ENCODE results near the gene PHC3. TPM values are rescaled to one million over a fixed set of nuclear protein-coding genes. Genes with fewer than 3 reads are reported as not detected.

Gene PHC3
- total RNA-seq, 6 donors from 2014 or later = 50.7 to 182 (median 76.3) TPM

DNA sequence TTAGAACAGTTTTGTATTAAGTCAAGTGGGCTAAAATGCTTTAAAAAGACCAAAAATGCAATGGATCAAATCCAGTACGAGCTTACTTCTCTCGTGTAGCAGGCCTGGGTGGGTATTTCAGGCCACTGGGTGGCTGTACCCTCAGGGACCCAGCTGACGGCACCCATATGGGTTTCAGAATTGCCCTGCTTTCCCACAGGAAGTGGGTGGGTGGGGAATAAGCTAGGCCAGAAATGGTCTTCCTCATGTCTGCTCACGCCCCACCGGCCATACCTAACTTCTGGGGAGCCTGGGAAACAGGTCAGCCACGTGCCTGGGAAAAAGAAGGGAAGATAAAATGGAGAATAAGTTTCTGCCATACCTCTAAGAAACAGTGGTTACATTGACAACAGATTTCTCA lies 123.4 kb downstream of the PHC3 start:
- Histone ChIP-seq H3K4me3 (no peak overlapping the region), H3K27ac (no peak overlapping the region), H3K4me1 (peaks cover 0 to 9% (median 4%) of the 10 kb centered on the region in 4 donors), H3K36me3 (no peaks in the 10 kb centered on the region), H3K9me3 (no peaks in the 10 kb centered on the region), H3K27me3 (no peaks in the 10 kb centered on the region)
- DNase-seq = no peak
- ATAC-seq (ENCODE audit: low FRiP score in 2 of 2) = no peak
- TF ChIP-seq EP300 (IDR thresholded peaks at IDR 0.05) (no peak), POLR2A (IDR thresholded peaks at IDR 0.05) (no peak)
- TF ChIP-seq, protein P1, sequence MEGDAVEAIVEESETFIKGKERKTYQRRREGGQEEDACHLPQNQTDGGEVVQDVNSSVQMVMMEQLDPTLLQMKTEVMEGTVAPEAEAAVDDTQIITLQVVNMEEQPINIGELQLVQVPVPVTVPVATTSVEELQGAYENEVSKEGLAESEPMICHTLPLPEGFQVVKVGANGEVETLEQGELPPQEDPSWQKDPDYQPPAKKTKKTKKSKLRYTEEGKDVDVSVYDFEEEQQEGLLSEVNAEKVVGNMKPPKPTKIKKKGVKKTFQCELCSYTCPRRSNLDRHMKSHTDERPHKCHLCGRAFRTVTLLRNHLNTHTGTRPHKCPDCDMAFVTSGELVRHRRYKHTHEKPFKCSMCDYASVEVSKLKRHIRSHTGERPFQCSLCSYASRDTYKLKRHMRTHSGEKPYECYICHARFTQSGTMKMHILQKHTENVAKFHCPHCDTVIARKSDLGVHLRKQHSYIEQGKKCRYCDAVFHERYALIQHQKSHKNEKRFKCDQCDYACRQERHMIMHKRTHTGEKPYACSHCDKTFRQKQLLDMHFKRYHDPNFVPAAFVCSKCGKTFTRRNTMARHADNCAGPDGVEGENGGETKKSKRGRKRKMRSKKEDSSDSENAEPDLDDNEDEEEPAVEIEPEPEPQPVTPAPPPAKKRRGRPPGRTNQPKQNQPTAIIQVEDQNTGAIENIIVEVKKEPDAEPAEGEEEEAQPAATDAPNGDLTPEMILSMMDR (IDR thresholded peaks at IDR 0.05) = no peak
- WGBS, 2 donors = 75 to 79% methylated on average over 6 of the region's 6 CpGs

DNA sequence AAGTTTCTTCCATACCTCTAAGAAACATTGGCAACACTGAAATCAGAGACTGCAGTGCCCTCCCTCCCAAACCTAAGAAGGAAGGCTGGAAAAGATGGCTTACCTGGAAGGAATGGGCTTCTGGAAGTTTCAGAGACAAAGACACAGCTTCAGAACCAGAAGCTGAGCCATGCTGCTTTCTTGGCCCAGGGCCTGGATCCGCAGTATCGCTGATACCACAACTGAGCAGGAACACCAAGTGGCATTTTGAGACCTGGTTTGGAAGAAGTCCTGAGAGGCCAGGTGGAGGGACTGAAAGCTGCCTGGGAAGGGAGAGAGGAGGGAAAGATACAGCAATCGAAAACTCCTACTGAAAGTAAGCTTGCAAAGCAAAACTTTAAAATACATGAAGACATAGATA lies 124.0 kb downstream of the PHC3 start:
- no peaks in the 10 kb centered on the region for H3K27me3 ChIP-seq
- H3K9me3 ChIP-seq = no peaks in the 10 kb centered on the region
- no peak overlapping the region for H3K4me3 ChIP-seq
- H3K4me1 ChIP-seq = peaks cover 0 to 9% (median 4%) of the 10 kb centered on the region in 4 donors
- no peaks in the 10 kb centered on the region for H3K36me3 ChIP-seq
- TF ChIP-seq, protein P1 (IDR thresholded peaks at IDR 0.05) = no peak
- no peak overlapping the region for H3K27ac ChIP-seq
- no peak for ATAC-seq (ENCODE audit: low FRiP score in 2 of 2)
- peak in 1 of 2 donors; percentile 57 for DNase-seq
- WGBS, 2 donors = 61 to 70% methylated on average over 3 of the region's 3 CpGs

DNA sequence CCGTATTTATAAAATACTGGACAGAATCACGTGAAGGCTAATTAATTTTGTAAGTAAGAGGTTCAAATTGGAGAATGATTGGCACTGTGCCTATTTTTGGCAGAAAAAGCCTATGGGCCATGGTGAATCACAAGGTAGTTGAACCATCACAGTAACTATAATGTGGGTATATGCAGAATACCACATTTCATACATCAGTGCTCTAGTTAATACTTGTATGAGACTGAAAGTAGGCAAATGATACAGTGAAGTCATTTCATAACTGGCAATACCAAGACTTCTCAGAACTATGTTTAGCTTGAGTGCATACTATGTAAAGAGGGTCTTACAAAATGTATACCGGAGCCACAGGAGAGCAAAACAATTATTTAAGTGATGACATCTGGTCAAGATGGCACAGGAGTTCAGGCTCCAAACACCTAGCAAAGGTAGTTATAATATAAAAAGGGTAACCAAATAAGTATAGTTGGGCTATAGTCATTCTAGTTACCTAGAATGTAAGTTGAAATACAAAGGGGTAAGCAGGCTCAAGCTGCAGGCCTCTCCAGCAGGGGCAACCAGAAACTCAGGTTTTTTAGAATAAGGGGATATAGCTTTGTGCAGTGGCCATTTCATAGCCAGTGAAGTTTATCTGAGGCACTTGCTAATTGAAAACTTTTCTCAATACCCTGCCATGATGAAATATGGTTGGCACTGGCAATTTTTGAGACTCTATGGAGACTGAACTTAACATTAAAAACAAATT lies 124.7 kb downstream of the PHC3 start:
- 83 to 92% methylated on average over 3 of the region's 3 CpGs for WGBS, 2 donors
- Histone ChIP-seq H3K4me3 (no peak overlapping the region), H3K27ac (no peak overlapping the region), H3K9me3 (no peaks in the 10 kb centered on the region), H3K36me3 (no peaks in the 10 kb centered on the region), H3K27me3 (no peaks in the 10 kb centered on the region), H3K4me1 (peaks cover 0 to 9% (median 4%) of the 10 kb centered on the region in 4 donors)
- DNase-seq = no peak
- no peak for TF ChIP-seq EP300 (IDR thresholded peaks at IDR 0.05)
- TF ChIP-seq POLR2A (IDR thresholded peaks at IDR 0.05) = no peak
- TF ChIP-seq POLR2AphosphoS5 (IDR thresholded peaks at IDR 0.05) = no peak
- TF ChIP-seq, protein P1 (IDR thresholded peaks at IDR 0.05) = no peak
- no peak for ATAC-seq (ENCODE audit: low FRiP score in 2 of 2)

DNA sequence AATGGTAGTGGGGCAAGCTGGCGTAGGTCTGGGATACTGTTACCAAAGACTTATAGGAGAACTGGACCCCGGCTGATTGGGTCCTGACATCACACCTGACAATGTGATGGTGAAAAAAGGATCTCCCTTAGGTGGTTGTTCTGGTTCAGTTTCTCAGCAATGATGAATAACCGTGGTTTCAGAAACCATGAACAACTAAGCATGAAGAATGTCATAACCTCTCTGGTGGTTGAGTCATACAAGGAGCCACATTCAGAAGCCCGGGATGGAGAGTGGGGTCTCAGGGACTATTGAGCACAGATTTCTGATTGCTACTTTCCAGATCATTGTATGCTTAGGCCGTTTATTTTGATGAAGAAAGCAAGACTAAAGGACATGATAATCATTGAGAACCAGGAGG lies 126.3 kb downstream of the PHC3 start:
- H3K36me3 ChIP-seq = no peaks in the 10 kb centered on the region
- no peaks in the 10 kb centered on the region for H3K27me3 ChIP-seq
- DNase-seq = no peak
- no peak overlapping the region for H3K4me3 ChIP-seq
- no peaks in the 10 kb centered on the region for H3K9me3 ChIP-seq
- no peak overlapping the region for H3K27ac ChIP-seq
- H3K4me1 ChIP-seq = peaks cover under 1 to 9% (median 5%) of the 10 kb centered on the region in 4 donors
- 71 to 82% methylated on average over 5 of the region's 5 CpGs for WGBS, 2 donors
- ATAC-seq (ENCODE audit: low FRiP score in 2 of 2) = no peak
- TF ChIP-seq POLR2A (IDR thresholded peaks at IDR 0.05) = no peak
- no peak for TF ChIP-seq EP300 (IDR thresholded peaks at IDR 0.05)
- TF ChIP-seq, protein P1 (IDR thresholded peaks at IDR 0.05) = no peak
- TF ChIP-seq POLR2AphosphoS5 (IDR thresholded peaks at IDR 0.05) = no peak

DNA sequence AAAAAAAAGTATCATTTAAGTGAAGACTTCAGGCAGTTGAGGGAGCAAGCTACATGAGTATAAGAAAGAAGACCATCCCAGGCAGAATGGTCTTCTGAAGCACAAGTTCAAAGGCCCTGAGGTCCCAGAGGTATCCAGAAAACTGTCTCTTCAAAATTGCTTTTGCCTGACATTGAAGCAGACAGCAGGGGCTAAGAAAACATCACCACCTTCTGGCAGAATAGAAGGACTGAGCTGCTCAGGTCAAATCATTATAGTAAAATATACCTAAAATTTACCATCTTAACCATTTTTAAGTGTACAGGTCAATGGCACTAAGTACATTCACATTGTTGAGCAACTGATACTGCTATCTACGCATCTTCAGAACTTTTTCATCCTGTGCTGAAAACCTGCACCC lies 127.3 kb downstream of the PHC3 start:
- 90 to 96% methylated on average over 1 of the region's 1 CpG for WGBS, 2 donors
- no peak for ATAC-seq (ENCODE audit: low FRiP score in 2 of 2)

More for the DNA sequence above, 127.3 kb downstream of the PHC3 start:
- TF ChIP-seq, protein P1 (IDR thresholded peaks at IDR 0.05) = peak in 1 of 6 experiments; percentile 16
- no peak for TF ChIP-seq POLR2AphosphoS5 (IDR thresholded peaks at IDR 0.05)
- H3K4me1 ChIP-seq = peaks cover 4 to 19% (median 11%) of the 10 kb centered on the region in 4 donors
- no peaks in the 10 kb centered on the region for H3K27me3 ChIP-seq
- H3K4me3 ChIP-seq = no peak overlapping the region
- no peak for DNase-seq
- no peaks in the 10 kb centered on the region for H3K36me3 ChIP-seq
- H3K9me3 ChIP-seq = no peaks in the 10 kb centered on the region
- no peak overlapping the region for H3K27ac ChIP-seq
